GM18507 (cell line): ENCODE measurements around the gene MCUB.
"Not testable (repeated sequence)": the region's sequence is repeated elsewhere in the genome, so short reads cannot be mapped to it uniquely, and the experiment has no call there.

ENCODE experiments used
- DNase-seq: peaks from one replicate; pipeline ENCODE4 v3.0.0; 2011; ENCODE audit warnings: low read depth; ENCODE audit not compliant: insufficient read length; ENCODE audit errors: extremely low spot score
- FAIRE-seq: peaks from 2 replicates; lab custom pipeline; 2011; peaks lifted over from hg19 to GRCh38; lab: Jason Lieb, UNC

MCUB gene

GRCh38 chr4:109559983-109560686, at the start of gene MCUB:
Gene MCUB (plus strand): TSS chr4:109560246. CDS start chr4:109560338, 92 bp downstream.
- DNase-seq (peak; percentile 81), FAIRE-seq (peak; percentile 75)

GRCh38 chr4:109510687-109511086, 49.4 kb upstream of the MCUB start:
- no peak for FAIRE-seq
- no peak for DNase-seq

- FAIRE-seq = no peak
- no peak for DNase-seq
Observed at GRCh38 chr4:109511414-109511813, 48.6 kb upstream of the MCUB start.

GRCh38 chr4:109513368-109513767, 46.7 kb upstream of the MCUB start:
- FAIRE-seq, DNase-seq: not testable (repeated sequence)

GRCh38 chr4:109532182-109532581, 27.9 kb upstream of the MCUB start:
- DNase-seq (no peak), FAIRE-seq (no peak)

GRCh38 chr4:109545401-109545800, 14.6 kb upstream of the MCUB start:
- DNase-seq (no peak), FAIRE-seq (no peak)

- FAIRE-seq = no peak
Observed at GRCh38 chr4:109547394-109547793, 12.7 kb upstream of the MCUB start.

GRCh38 chr4:109548655-109549054, 11.4 kb upstream of the MCUB start:
- FAIRE-seq = no peak

More at GRCh38 chr4:109547394-109547793, 12.7 kb upstream of the MCUB start:
- no peak for DNase-seq

GRCh38 chr4:109552237-109552636, 7.8 kb upstream of the MCUB start:
- FAIRE-seq (no peak), DNase-seq (no peak)

More at GRCh38 chr4:109548655-109549054, 11.4 kb upstream of the MCUB start:
- DNase-seq = no peak

- DNase-seq (no peak), FAIRE-seq (no peak)
Observed at GRCh38 chr4:109553130-109553529, 6.9 kb upstream of the MCUB start.

GRCh38 chr4:109554971-109555370, 5.1 kb upstream of the MCUB start:
- DNase-seq (no peak), FAIRE-seq (no peak)

- no peak for DNase-seq
- no peak for FAIRE-seq
Observed at GRCh38 chr4:109557433-109557832, 2.6 kb upstream of the MCUB start.

GRCh38 chr4:109558095-109558494, 2.0 kb upstream of the MCUB start:
- not testable (repeated sequence) for DNase-seq, FAIRE-seq

- FAIRE-seq (no peak), DNase-seq (peak; percentile 14)
Observed at GRCh38 chr4:109559625-109559982, 442 bp upstream of the MCUB start.

- FAIRE-seq (peak; percentile 97), DNase-seq (peak; percentile 57)
Observed at GRCh38 chr4:109560687-109561461, 828 bp downstream of the MCUB start.

GRCh38 chr4:109562457-109563239, 2.6 kb downstream of the MCUB start:
- no peak for DNase-seq

GRCh38 chr4:109571494-109571893, 11.4 kb downstream of the MCUB start:
- DNase-seq (no peak), FAIRE-seq (no peak)

More at GRCh38 chr4:109562457-109563239, 2.6 kb downstream of the MCUB start:
- no peak for FAIRE-seq

GRCh38 chr4:109572154-109572553, 12.1 kb downstream of the MCUB start:
- DNase-seq (no peak), FAIRE-seq (no peak)

- no peak for DNase-seq
- FAIRE-seq = peak; percentile 39
Observed at GRCh38 chr4:109574443-109574850, 14.4 kb downstream of the MCUB start.
